K562 (cell line): Measurements from ENCODE around the gene ANKLE1. TPM values are rescaled to one million over a fixed set of nuclear protein-coding genes. Genes with fewer than 3 reads are reported as not detected.

ENCODE experiments used
- FOXO4 ChIP-seq: fragments of 450-650 bp; formaldehyde crosslinking; IDR thresholded peaks from 2 replicates; pipeline ENCODE4 v1.4.0; 2020; ENCODE audit warnings: mild to moderate bottlenecking, moderate library complexity
- GTF2B ChIP-seq: IDR thresholded peaks from 2 replicates; pipeline ENCODE4 v1.6.1; 2011; ENCODE audit not compliant: insufficient read length; ENCODE audit errors: extremely low read depth
- NCOR1 ChIP-seq: fragments of 450-650 bp; IDR thresholded peaks from 2 replicates; pipeline ENCODE4 v1.6.1; 2016; ENCODE audit warnings: mild to moderate bottlenecking, moderate library complexity
- PHTF2 ChIP-seq: fragments of 250-450 bp; sonication (Bioruptor Pico); IDR thresholded peaks from 2 replicates; pipeline ENCODE4 v1.5.0; 2021; ENCODE audit warnings: mild to moderate bottlenecking
- SETDB1 ChIP-seq: IDR thresholded peaks from one replicate; pipeline ENCODE4 v1.6.1; 2012; ENCODE audit warnings: low read length, control low read depth, inconsistent platforms
- TEAD1 ChIP-seq, 2 experiments: fragments of 450-650 bp in 1 of 2; sonication (generic) in 1 of 2; formaldehyde crosslinking; IDR thresholded peaks; 2 replicates each; pipeline versions ENCODE4 v1.4.0 to v1.8.0; 2020 to 2022; ENCODE audit warnings: mild to moderate bottlenecking in 2 of 2, missing genetic modification reagents in 1 of 2
- ZNF655 ChIP-seq: fragments of 250-450 bp; sonication (Bioruptor Pico); IDR thresholded peaks from 2 replicates; pipeline ENCODE4 v1.5.0; 2021
- ZNF695 ChIP-seq: fragments of 450-650 bp; formaldehyde crosslinking; IDR thresholded peaks from 2 replicates; pipeline ENCODE4 v1.4.0; 2020; ENCODE audit warnings: mild to moderate bottlenecking, moderate library complexity
- ZNF76 ChIP-seq: fragments of 250-450 bp; sonication (Bioruptor Pico); IDR thresholded peaks from 2 replicates; pipeline ENCODE4 v1.4.0; 2020; ENCODE audit warnings: mild to moderate bottlenecking, moderate library complexity, borderline replicate concordance
- polyA plus RNA-seq, 8 experiments: library from polyadenylated mRNA; depleted of rRNA in 4 of 8; stranded (reverse) in 5 of 8; unstranded in 3 of 8; fragments of >200 nt; fragmentation: Nextera tagmentation in 2 of 8; fragmentation: Illumina TruSeq in 1 of 8; extraction: Ambion mirVana in 2 of 8; extraction: Trizol in 1 of 8; gene quantifications; 2 replicates each; pipeline versions ENCODE4 v1.2.1 to v1.2.3, GENCODE V29; 2011 to 2014; ENCODE audit warnings: inconsistent platforms in 1 of 8, missing spikeins in 1 of 8
- total RNA-seq, 7 experiments: library from RNA; depleted of rRNA in 6 of 7; stranded (reverse); fragments of >200 nt in 6 of 7; fragmentation: Illumina TruSeq in 2 of 7; extraction: Trizol in 2 of 7; gene quantifications; 2 replicates each; pipeline versions ENCODE4 v1.2.1 to v1.2.3, GENCODE V29; 2011 to 2021; ENCODE audit warnings: low replicate concordance in 1 of 7
- TF ChIP-seq, protein P1 (sequence below), 2 experiments: fragments of 200-800 bp in 1 of 2; sonication (Bioruptor generic) in 1 of 2; sonication (generic) in 1 of 2; formaldehyde crosslinking in 1 of 2; IDR thresholded peaks in 1 of 2; conservative IDR thresholded peaks in 1 of 2; 2 replicates each; pipeline versions ENCODE4 v1.5.0 to v1.6.1; 2016 to 2020; ENCODE audit warnings: missing compliant biosample characterization in 1 of 2, missing genetic modification characterization in 1 of 2, missing genetic modification reagents in 1 of 2
- TF ChIP-seq, protein P2 (sequence below), 2 experiments: fragments of 450-650 bp; IDR thresholded peaks; 2 replicates each; pipeline ENCODE4 v1.6.1; 2018; ENCODE audit warnings: mild to moderate bottlenecking in 2 of 2, low read depth in 1 of 2; ENCODE audit not compliant: partially characterized antibody in 2 of 2
- TF ChIP-seq, protein P3 (sequence below): fragments of 150-350 bp; IDR thresholded peaks from 2 replicates; pipeline ENCODE4 v1.6.1; 2014; ENCODE audit warnings: low read depth, mild to moderate bottlenecking, low read length, borderline replicate concordance

Gene ANKLE1
- total and polyA plus RNA-seq, 9 of the 15 experiments (the other 6 are each of a cell fraction or from before 2014, with no cell fraction given) = 0.63 to 9.2 (median 2.9) TPM

DNA sequence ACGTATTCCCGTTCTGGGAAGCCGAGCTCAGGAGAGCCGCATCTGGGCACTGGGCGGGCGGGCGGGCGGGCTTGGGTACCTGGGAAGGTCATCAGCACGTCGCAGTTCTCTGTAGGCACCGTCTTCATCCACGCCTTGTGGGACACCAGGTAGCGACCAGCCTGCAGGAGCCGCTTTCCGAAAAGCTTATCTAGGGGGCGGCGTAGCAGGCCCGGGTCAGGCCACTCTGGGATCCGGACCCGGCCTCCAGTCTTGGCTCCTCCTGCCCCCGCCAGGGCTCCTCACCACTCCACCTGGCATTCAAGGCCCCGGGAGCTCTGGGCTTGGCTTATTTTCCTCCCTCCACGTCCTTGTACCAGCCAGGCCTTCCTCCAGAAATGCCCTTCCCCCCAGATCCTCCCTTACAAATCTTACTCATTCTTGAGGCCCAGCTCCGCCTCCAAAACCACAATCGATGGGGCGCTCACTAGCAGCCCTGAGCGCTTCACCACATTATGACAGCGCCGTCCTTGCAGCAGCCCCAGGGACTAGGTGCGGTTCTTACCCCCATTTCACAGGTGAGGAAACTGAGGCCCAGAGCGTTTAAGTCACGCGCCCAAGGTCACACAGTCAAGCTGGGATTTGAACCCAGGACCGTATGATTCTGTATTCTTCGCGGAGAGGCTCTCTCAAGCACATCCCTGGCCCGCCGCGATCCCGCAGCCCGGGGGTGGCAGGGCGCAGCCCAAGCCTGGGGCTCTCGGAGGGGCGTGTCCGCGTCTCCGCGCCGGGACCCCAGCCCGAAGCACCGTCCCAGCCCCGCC, 52.1 kb downstream of the ANKLE1 start (continued):
- TF ChIP-seq TEAD1 (CRISPR knock-in tag; IDR thresholded peaks at IDR 0.05) (peak; percentile 25 to 79; a peak in 1 of 4 replicates), PHTF2 (CRISPR knock-in tag) (no peak), SETDB1 (no peak), GTF2B (no peak), ZNF695 (CRISPR knock-in tag) (peak; percentile 22; the same call in 1 of the 2 replicates), FOXO4 (CRISPR knock-in tag) (no peak), NCOR1 (no peak), ZNF655 (CRISPR knock-in tag) (no peak), ZNF76 (CRISPR knock-in tag) (no peak; the same call in 1 of the 2 replicates)
- TF ChIP-seq, protein P1, sequence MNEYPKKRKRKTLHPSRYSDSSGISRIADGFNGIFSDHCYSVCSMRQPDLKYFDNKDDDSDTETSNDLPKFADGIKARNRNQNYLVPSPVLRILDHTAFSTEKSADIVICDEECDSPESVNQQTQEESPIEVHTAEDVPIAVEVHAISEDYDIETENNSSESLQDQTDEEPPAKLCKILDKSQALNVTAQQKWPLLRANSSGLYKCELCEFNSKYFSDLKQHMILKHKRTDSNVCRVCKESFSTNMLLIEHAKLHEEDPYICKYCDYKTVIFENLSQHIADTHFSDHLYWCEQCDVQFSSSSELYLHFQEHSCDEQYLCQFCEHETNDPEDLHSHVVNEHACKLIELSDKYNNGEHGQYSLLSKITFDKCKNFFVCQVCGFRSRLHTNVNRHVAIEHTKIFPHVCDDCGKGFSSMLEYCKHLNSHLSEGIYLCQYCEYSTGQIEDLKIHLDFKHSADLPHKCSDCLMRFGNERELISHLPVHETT (CRISPR knock-in tag; conservative IDR thresholded peaks at IDR 0.05 in 1 of 2, IDR thresholded peaks at IDR 0.05 in 1 of 2) = no peak; a peak in 1 of 4 replicates
- TF ChIP-seq, protein P2, sequence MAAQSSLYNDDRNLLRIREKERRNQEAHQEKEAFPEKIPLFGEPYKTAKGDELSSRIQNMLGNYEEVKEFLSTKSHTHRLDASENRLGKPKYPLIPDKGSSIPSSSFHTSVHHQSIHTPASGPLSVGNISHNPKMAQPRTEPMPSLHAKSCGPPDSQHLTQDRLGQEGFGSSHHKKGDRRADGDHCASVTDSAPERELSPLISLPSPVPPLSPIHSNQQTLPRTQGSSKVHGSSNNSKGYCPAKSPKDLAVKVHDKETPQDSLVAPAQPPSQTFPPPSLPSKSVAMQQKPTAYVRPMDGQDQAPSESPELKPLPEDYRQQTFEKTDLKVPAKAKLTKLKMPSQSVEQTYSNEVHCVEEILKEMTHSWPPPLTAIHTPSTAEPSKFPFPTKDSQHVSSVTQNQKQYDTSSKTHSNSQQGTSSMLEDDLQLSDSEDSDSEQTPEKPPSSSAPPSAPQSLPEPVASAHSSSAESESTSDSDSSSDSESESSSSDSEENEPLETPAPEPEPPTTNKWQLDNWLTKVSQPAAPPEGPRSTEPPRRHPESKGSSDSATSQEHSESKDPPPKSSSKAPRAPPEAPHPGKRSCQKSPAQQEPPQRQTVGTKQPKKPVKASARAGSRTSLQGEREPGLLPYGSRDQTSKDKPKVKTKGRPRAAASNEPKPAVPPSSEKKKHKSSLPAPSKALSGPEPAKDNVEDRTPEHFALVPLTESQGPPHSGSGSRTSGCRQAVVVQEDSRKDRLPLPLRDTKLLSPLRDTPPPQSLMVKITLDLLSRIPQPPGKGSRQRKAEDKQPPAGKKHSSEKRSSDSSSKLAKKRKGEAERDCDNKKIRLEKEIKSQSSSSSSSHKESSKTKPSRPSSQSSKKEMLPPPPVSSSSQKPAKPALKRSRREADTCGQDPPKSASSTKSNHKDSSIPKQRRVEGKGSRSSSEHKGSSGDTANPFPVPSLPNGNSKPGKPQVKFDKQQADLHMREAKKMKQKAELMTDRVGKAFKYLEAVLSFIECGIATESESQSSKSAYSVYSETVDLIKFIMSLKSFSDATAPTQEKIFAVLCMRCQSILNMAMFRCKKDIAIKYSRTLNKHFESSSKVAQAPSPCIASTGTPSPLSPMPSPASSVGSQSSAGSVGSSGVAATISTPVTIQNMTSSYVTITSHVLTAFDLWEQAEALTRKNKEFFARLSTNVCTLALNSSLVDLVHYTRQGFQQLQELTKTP (IDR thresholded peaks at IDR 0.05; ENCODE audit: low read depth in 1 of 2, partially characterized antibody in 2 of 2) = peak in 1 of 2 experiments; percentile 57
- TF ChIP-seq, protein P3, sequence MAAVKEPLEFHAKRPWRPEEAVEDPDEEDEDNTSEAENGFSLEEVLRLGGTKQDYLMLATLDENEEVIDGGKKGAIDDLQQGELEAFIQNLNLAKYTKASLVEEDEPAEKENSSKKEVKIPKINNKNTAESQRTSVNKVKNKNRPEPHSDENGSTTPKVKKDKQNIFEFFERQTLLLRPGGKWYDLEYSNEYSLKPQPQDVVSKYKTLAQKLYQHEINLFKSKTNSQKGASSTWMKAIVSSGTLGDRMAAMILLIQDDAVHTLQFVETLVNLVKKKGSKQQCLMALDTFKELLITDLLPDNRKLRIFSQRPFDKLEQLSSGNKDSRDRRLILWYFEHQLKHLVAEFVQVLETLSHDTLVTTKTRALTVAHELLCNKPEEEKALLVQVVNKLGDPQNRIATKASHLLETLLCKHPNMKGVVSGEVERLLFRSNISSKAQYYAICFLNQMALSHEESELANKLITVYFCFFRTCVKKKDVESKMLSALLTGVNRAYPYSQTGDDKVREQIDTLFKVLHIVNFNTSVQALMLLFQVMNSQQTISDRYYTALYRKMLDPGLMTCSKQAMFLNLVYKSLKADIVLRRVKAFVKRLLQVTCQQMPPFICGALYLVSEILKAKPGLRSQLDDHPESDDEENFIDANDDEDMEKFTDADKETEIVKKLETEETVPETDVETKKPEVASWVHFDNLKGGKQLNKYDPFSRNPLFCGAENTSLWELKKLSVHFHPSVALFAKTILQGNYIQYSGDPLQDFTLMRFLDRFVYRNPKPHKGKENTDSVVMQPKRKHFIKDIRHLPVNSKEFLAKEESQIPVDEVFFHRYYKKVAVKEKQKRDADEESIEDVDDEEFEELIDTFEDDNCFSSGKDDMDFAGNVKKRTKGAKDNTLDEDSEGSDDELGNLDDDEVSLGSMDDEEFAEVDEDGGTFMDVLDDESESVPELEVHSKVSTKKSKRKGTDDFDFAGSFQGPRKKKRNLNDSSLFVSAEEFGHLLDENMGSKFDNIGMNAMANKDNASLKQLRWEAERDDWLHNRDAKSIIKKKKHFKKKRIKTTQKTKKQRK = no peak
